ENCODE data around the gene LGALS8. TPM values are rescaled to one million over a fixed set of nuclear protein-coding genes. Genes with fewer than 3 reads are reported as not detected.

The LGALS8 gene
- total and polyA plus RNA-seq, 2 of the 4 experiments (the other 2 are of a cell fraction), result 41.3 to 57.7 TPM

DNA sequence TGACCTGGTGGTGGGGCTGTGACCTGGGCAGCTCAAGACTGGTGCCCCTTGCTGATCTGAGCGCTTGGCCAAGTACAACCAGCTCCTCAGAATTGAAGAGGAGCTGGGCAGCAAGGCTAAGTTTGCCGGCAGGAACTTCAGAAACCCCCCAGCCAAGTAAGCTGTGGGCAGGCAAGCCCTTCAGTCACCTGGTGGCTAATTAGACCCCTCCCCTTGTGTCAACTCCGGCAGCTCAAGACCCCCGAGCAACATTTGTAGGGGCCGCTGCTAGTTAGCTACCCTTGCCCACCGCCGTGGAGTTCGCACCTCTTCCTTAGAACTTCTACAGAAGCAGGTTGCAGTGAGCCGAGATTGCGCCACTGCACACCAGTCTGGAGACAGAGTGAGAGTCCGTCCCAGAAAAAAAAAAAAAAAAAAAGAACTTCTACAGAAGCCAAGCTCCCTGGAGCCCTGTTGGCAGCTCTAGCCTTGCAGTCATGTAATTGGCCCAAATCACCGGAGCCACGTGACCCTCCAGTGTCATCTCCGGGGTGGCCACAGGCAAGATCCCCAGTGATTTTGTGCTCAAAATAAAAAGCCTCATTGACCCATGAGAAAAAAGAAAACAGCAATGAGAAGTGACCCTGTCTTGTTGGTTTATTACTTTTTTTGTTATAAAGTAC, 39.3 kb upstream of the LGALS8 start:
- in situ Hi-C loops (cut with MboI; ENCODE audit: low sequenced_read_pairs) (loop anchor here (5.0 kb wide), 1 partner anchor 372 kb away; no protein-coding TSS in a partner anchor), intact Hi-C loops (cut with micrococcal nuclease) (no loop called here), dilution Hi-C loops (cut with HindIII; ENCODE audit: low sequenced_read_pairs, unreplicated experiment) (no loop called here)
- H2AFZ ChIP-seq (replicated peaks; ENCODE audit: low read length, poor library complexity), result no peak overlapping the region
- no peak overlapping the region for H3K18ac ChIP-seq (ENCODE audit: low read depth, low read length)
- H3K36me3 ChIP-seq (ENCODE audit: control insufficient read depth, insufficient read depth, low read length), result no peaks in the 10 kb centered on the region
- CTCF ChIA-PET, result interaction anchor here (0.6 kb wide), 1 partner anchor 379 kb away, joined by 3 read pairs; no protein-coding TSS in a partner anchor
- no peaks in the 10 kb centered on the region for H3K4me1 ChIP-seq (ENCODE audit: control insufficient read depth, insufficient read depth, low read length)
- H2BK20ac ChIP-seq (ENCODE audit: low read depth, low read length), result no peak overlapping the region
- H4K20me1 ChIP-seq (ENCODE audit: insufficient read depth, low read length), result no peaks in the 10 kb centered on the region
- H3K23ac ChIP-seq (ENCODE audit: low read depth, low read length), result no peak overlapping the region
- H2BK5ac ChIP-seq (ENCODE audit: low read depth, low read length, poor library complexity, severe bottlenecking), result no peak overlapping the region
- no peak overlapping the region for H3K27ac ChIP-seq (ENCODE audit: insufficient read depth, low read length)
- no peak overlapping the region for H3K4me3 ChIP-seq (ENCODE audit: insufficient read depth, low read depth, low read length)
- peaks cover 2% of the 10 kb centered on the region for H3K27me3 ChIP-seq (ENCODE audit: control insufficient read depth, insufficient read depth, low read length)
- no peak for DNase-seq
- no peak for ATAC-seq (ENCODE audit: low read depth)
- H3K56ac ChIP-seq (ENCODE audit: extremely low read depth, insufficient read depth, low read length), result no peak overlapping the region
- no peak overlapping the region for H2BK15ac ChIP-seq (ENCODE audit: low read depth, low read length)
- no peak overlapping the region for H2BK120ac ChIP-seq (ENCODE audit: low read depth, low read length)
- H2AK5ac ChIP-seq (ENCODE audit: low read depth, low read length), result no peak overlapping the region
- no peak overlapping the region for H3K4ac ChIP-seq (ENCODE audit: low read depth, low read length)
- POLR2A ChIA-PET (ENCODE audit: unreplicated experiment), result no interaction called here
- no peak overlapping the region for H3K9ac ChIP-seq (ENCODE audit: low read depth, low read length)
- no peak overlapping the region for H4K8ac ChIP-seq (ENCODE audit: low read depth in 2 of 2, low read length in 2 of 2)
- no peaks in the 10 kb centered on the region for H3K9me3 ChIP-seq (ENCODE audit: control insufficient read depth, insufficient read depth, low read length)
- H3K14ac ChIP-seq (replicated peaks; ENCODE audit: low read depth, low read length), result no peak overlapping the region
- no TSS peak for BruUV-seq (replicated peaks)
- no peak overlapping the region for H4K5ac ChIP-seq (ENCODE audit: low read depth, low read length)
- no peaks in the 10 kb centered on the region for H3K79me1 ChIP-seq (ENCODE audit: low read depth in 1 of 2, low read length in 2 of 2)
- no CpG with 5 or more reads among the region's 14 CpGs for WGBS, 2 experiments (ENCODE audit: extremely low coverage in 2 of 2, insufficient read length in 1 of 2)
- no peak overlapping the region for H4K91ac ChIP-seq (ENCODE audit: insufficient read depth, low read depth, low read length)
- no peak overlapping the region for H3K4me2 ChIP-seq (ENCODE audit: low read depth, low read length)
- TF ChIP-seq POLR2A (IDR thresholded peaks at IDR 0.05; ENCODE audit: low read depth, low read length) (no peak), MXI1 (IDR thresholded peaks at IDR 0.05; ENCODE audit: borderline replicate concordance, low read depth, low read length) (no peak), ELK1 (IDR thresholded peaks at IDR 0.05; ENCODE audit: borderline replicate concordance, low read depth, low read length) (no peak), BHLHE40 (IDR thresholded peaks at IDR 0.05; ENCODE audit: low read depth, low read length) (no peak), RFX5 (IDR thresholded peaks at IDR 0.05; ENCODE audit: low read depth, low read length) (no peak), NFE2L2 (IDR thresholded peaks at IDR 0.05; ENCODE audit: low read depth, low read length) (no peak), RCOR1 (IDR thresholded peaks at IDR 0.05; ENCODE audit: insufficient replicate concordance, low read length) (no peak), FOS (IDR thresholded peaks at IDR 0.05; ENCODE audit: low read depth, low read length) (no peak)
- TF ChIP-seq, protein P1, sequence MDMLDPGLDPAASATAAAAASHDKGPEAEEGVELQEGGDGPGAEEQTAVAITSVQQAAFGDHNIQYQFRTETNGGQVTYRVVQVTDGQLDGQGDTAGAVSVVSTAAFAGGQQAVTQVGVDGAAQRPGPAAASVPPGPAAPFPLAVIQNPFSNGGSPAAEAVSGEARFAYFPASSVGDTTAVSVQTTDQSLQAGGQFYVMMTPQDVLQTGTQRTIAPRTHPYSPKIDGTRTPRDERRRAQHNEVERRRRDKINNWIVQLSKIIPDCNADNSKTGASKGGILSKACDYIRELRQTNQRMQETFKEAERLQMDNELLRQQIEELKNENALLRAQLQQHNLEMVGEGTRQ (IDR thresholded peaks at IDR 0.05; ENCODE audit: low read depth, low read length), result no peak
- H2AK9ac ChIP-seq (replicated peaks; ENCODE audit: low read depth, low read length, poor library complexity), result no peak overlapping the region
- no peaks in the 10 kb centered on the region for H3K9me1 ChIP-seq (ENCODE audit: insufficient read depth, low read length)

All from IMR-90 (cell line).